HFF-Myc (cell line): ENCODE measurements around the gene CCHCR1.
"Not testable (repeated sequence)": the region's sequence is repeated elsewhere in the genome, so short reads cannot be mapped to it uniquely, and the experiment has no call there.

Experiments
- DNase-seq: peaks from one replicate; pipeline ENCODE4 v3.0.0-alpha.2; 2011; ENCODE audit warnings: low read depth; ENCODE audit errors: extremely low read depth
- H3K4me3 ChIP-seq: replicated peaks from 2 replicates; pipeline ENCODE4 v1.5.1; 2011; ENCODE audit warnings: low read depth, mild to moderate bottlenecking, control low read depth, low read length
- TF ChIP-seq, protein P1 (sequence below): IDR thresholded peaks from 2 replicates; pipeline ENCODE4 v1.5.1; 2012; ENCODE audit warnings: mild to moderate bottlenecking, low read depth, low read length, control low read depth; ENCODE audit errors: missing control alignments

CCHCR1 gene

DNA sequence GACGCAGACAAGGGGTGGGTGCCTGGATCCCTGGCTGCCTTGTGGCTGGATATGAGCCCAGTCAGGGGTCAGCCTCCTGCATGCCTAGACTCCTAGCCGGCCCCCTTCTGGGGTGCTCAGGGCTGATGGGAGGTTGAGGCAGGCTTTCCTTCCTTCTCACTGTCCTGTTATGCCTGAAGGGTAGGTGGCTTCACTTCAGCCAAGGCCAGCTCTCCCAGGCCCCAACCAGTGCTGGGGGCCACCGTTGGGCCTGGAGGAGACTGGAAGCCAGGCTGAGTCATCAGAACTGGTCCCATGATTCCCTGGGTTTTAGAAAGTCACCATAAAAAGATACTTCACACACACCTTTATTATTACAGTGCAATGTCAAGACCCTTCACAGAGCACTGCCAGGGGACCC is 15.8 kb upstream of the CCHCR1 start:
- H3K4me3 ChIP-seq = no peak overlapping the region
- TF ChIP-seq, protein P1, sequence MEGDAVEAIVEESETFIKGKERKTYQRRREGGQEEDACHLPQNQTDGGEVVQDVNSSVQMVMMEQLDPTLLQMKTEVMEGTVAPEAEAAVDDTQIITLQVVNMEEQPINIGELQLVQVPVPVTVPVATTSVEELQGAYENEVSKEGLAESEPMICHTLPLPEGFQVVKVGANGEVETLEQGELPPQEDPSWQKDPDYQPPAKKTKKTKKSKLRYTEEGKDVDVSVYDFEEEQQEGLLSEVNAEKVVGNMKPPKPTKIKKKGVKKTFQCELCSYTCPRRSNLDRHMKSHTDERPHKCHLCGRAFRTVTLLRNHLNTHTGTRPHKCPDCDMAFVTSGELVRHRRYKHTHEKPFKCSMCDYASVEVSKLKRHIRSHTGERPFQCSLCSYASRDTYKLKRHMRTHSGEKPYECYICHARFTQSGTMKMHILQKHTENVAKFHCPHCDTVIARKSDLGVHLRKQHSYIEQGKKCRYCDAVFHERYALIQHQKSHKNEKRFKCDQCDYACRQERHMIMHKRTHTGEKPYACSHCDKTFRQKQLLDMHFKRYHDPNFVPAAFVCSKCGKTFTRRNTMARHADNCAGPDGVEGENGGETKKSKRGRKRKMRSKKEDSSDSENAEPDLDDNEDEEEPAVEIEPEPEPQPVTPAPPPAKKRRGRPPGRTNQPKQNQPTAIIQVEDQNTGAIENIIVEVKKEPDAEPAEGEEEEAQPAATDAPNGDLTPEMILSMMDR = no peak
- no peak for DNase-seq

DNA sequence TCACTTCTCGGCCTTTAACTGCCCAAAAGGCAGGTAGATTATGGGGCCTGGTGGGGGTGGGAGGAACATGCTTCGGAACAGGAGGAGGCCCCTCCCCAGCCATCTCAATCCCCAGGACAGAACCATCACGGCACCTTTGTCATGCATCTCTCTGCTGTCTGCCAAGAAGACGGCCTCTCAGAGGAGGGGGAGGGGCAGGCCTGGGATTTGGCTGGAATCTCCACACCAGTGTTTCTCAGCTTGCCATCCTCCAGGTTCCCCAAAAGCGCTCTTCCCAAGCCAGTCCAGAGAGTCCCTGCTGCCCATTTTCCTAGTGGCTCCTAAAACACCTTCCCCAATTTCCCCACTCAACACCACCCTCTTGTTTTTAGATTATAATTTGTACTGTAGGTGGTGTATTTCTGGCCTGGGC is 15.4 kb upstream of the CCHCR1 start:
- no peak for DNase-seq
- TF ChIP-seq, protein P1 = no peak
- H3K4me3 ChIP-seq = no peak overlapping the region

DNA sequence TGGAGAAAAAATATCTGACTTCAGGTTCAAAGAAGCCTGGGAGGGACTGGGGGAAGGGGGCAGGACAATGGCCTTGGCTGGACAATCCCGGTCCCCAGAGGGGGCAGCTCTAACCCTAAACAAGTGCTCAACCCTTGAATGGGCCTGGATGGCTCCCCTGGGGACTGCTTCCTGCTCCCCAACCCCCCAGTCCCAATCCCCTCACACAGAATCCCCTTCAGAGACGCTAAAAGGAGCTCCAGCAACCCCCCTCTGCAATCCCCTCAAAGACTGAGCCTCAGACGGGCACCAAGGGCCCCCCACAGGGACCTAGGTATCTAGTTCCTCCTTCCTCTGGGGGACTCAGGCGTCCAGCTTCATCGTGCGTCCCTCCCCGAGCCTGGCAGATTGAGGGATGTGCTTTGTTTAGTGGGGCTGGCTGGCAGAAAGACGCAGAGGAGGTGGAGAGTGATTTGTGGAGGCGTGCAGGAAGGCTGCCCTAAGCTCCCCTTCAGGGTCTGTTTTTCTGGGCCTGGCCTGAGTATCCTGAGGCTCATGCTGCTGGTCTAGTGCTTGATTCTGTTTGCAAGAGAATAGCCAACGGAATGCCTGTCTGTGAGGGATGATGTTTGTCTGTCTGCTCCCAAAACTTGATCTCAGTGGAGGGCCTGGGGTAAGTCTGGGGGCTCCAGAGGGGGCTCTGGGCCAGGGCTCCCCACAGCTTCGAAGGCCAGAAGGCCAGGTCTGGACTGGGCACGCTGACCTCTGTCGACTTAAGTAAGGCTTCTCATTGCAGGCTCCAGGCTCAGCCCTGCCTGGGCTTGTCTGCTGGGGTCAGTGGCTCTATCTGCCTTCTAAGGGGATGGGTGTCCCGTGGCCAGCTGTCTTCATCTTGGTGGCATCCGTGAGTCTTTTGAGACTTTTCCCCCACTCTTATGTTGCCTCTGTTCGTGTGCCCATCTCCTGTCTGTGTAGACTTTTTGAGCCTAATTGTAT is 14.6 kb upstream of the CCHCR1 start:
- H3K4me3 ChIP-seq = no peak overlapping the region
- TF ChIP-seq, protein P1 = no peak
- DNase-seq = no peak

DNA sequence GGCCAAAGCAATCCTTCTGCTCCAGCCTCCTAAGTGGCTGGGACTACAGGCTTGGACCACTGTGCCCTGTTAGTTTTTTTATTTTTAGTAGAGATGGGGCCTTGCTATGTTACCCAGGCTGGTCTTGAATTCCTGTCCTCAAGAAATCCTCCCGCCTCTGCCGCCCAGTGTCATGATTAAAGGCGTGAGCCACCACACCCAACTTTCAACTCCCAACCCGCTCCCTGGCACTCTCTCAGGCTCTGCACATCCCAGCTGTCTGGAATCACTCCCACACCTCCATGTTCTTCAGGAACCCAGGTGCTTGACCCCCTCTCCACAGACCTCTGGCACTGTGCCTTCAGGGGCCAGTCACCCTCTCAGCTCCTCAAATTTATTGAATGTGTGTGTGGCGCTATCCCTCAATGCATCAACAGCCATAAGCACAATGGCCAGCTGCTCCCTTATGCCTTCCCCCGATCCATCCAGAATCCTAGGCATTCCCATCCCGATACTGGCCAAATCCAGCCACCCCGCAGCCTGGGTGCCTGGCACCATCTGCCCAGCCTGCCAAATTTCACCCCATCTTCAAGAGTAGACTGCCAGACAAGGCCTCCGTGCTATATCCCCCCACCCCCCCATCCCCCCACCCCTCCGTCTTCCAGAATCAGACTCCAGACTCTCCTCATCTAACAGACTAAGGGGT is 13.5 kb upstream of the CCHCR1 start:
- TF ChIP-seq, protein P1 = no peak
- no peak for DNase-seq
- no peak overlapping the region for H3K4me3 ChIP-seq

DNA sequence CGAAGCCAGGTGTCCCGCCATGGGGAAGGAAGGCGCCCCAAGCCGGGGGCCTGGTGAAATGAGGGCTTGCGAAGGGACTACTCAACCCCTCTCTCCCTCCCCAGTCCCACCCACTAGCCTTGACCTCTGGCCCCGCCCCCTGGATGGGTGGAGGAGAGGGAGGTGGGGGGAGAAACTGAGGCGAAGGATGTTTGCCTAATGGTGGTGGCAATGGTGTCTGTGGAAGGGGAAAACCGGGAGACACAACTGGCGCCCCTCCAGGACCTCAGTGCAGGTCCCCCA is 12.9 kb upstream of the CCHCR1 start, which contains the start of gene POU5F1:
TSS of gene POU5F1 (minus strand) at position 83 of the 282 bp plus-strand sequence. CDS start at position 21, 62 bp downstream.
- TF ChIP-seq, protein P1 = no peak
- DNase-seq = no peak
- no peak within 1 kb of the TSS for H3K4me3 ChIP-seq

DNA sequence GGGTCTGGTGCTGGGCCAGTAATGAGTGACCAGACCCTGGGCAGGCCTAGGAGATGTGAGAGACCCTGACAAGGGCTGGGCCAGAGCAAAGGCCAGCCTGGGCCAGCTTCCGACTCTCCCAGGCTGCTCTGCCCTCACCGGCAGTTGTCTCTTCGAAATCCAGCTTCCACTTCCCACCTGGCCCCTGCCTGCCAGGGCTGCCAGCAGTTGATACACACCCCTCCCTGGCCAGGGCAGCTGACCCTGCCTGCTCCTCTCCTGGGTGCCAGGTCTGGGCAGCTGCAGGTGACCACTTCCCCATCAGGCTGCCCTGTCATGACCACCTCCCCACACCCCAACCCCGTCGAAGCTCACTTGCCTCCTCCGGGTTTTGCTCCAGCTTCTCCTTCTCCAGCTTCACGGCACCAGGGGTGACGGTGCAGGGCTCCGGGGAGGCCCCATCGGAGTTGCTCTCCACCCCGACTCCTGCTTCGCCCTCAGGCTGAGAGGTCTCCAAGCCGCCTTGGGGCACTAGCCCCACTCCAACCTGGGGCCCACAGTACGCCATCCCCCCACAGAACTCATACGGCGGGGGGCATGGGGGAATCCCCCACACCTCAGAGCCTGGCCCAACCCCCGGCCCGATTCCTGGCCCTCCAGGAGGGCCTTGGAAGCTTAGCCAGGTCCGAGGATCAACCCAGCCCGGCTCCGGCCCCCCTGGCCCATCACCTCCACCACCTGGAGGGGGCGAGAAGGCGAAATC is 12.4 kb upstream of the CCHCR1 start:
- DNase-seq, H3K4me3 ChIP-seq: not testable (repeated sequence)
